ENCODE results near the gene LFNG.
"Not testable (repeated sequence)": the region's sequence is repeated elsewhere in the genome, so short reads cannot be mapped to it uniquely, and the experiment has no call there.

LFNG gene

DNA sequence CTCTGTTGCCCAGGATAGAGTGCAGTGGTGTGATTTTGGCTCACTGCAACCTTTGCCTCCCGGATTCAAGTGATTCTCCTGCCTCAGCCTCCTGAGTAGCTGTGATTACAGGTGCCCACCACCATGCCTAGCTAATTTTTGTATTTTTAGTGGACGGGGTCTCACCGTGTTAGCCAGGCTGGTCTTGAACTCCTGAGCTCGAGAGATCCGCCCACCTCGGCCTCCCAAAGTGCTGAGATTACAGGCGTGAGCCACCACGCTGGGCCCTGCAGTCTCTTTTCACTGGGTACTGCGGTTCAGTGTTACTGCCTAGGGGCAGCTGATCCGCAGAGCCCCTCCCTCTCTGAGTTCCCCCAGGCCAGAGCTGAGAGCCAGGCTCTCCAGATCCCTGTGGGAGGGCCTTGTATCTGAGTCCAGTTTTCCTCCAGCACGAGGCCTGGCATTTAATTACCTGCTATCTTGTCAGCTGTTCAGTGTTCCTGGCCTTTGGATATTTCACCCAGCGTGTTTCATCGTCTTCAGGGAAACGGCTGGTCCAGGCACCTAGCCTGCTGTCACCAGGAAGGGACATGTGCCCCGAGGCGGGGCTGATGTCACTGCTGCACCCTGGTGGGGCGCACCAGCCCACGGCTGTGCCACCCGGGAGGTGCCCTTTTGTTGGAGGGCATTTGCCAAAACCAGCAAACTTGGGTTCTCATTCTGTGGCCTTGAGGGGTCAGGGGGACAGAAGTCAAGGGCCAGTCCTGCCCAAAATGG, 16.5 kb downstream of the LFNG start:
- peak in 1 of 42 donors; percentile 3 for DNase-seq

GRCh38 chr7:2537981-2538851, 18.6 kb downstream of the LFNG start:
- DNase-seq, result peak in 1 of 42 donors; percentile 26
- intact Hi-C loops (cut with DNase I), result no loop called here

More for the DNA sequence above, 16.5 kb downstream of the LFNG start:
- intact Hi-C loops (cut with DNase I), result not testable (repeated sequence)

DNA sequence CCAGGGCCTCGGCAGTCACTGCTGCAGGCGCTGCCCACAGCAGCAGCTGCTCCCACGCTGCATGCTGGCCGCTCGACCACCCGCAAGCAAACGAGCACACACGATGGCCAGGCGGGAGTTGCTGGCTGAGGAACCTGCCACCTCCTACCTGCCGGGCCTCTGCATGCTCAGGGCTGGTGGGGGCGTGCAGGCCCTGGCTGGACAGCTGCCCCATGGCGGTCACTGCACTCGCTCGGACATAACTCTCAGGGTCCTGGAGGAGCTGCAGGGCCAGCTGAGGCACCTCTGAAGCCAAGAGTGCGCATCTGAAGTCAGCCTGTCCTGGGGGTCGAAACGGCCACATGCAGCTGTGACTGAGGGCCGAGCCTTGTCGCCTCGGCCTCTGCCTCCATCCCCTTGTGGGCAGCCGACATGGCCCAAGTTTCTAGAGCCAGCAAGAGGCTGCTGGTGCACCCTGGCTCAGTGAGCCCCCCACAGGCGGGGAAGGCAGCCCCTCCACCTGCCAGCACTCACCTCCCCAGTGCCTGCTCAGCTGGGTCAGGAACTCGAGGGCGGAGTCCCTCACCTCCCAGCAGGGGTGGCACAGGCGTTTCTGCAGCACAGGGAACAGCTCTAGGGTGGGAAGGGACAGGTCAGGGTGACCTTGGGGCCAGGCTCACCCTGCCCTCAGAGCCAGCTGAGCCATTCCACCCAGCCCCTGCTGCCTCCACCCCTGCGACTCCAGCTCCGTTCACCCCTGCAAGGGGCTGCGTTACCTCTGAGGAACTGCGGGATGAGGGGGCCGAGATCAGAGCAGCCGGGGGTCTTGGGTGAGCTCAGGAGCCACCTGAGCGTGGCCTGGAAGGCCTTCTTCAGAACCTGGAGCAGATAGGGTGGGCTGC, 19.7 kb downstream of the LFNG start:
- intact Hi-C loops (cut with DNase I), result no loop called here
- DNase-seq, result peak in 1 of 42 donors; percentile 17

DNA sequence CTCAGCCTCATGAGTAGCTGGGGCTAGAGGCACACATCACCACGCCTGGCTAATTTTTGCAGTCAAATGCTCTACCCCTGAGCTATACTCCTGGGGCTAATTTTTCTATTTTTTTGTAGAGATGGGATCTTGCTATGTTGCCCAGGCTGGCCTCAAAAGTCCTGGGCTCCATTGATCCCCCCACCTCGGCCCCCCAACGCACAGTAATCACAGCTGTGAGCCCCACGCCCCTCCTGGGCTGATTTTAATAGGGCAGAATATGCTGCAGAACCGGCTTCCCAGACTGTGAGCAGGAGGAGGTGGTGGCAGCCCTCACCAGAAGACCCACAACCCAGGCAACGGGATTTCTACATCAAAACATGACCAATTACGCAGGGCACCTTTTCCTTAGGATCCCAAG, 20.6 kb downstream of the LFNG start:
- intact Hi-C loops (cut with DNase I), result no loop called here
- no peak for DNase-seq

- DNase-seq, result peak in 1 of 42 donors; percentile 5
- intact Hi-C loops (cut with DNase I), result no loop called here
Observed at GRCh38 chr7:2540641-2541051, 21.1 kb downstream of the LFNG start.

- no peak for DNase-seq
- intact Hi-C loops (cut with DNase I), result no loop called here
Observed at GRCh38 chr7:2541291-2542010, 21.9 kb downstream of the LFNG start.

DNA sequence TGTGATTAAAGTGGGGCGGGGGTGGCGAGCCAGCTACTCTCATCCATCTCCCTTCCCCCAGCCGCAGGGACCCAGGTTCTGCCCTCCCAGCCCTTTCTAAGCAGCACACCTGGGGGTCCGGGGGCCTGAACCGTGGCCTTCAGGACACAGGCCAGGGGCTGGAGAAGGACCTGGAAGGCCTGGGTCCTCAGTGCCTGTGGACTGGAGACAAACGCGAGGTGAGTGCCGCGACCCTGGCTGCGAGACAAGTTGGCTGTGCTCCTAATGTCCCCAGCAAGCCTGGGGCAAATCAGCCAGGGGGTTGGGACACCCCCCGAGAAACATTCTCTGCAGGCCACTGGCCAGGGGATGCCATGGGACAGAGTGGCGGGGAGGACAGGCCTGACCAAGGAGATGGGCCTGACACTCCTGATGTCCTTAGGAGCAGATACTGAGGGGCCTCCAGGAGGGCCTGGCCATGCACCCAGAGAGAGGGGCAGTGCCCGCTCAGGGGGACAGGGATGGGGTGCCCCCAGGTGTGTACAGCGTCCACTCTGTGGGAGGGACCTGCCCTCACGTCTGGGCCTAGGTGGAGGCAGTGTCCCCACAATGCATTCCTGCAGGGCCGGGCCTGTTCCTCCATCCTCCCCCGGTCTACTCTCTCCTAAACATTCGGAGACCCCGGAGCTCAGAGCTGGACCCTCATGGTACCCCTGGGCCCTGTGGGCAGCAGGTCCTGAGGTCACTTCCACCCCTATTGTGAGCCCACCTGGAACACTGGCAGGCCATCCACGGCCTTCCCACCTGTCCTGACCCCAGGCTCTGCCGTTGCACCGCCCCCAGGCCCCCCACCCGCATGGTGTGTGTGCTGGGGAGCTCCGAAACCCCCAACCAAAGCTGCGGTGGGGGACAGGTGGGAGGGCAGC, 22.7 kb downstream of the LFNG start:
- intact Hi-C loops (cut with DNase I), result no loop called here
- no peak for DNase-seq

- intact Hi-C loops (cut with DNase I), result no loop called here
- no peak for DNase-seq
Observed at GRCh38 chr7:2542916-2543871, 23.6 kb downstream of the LFNG start.

DNA sequence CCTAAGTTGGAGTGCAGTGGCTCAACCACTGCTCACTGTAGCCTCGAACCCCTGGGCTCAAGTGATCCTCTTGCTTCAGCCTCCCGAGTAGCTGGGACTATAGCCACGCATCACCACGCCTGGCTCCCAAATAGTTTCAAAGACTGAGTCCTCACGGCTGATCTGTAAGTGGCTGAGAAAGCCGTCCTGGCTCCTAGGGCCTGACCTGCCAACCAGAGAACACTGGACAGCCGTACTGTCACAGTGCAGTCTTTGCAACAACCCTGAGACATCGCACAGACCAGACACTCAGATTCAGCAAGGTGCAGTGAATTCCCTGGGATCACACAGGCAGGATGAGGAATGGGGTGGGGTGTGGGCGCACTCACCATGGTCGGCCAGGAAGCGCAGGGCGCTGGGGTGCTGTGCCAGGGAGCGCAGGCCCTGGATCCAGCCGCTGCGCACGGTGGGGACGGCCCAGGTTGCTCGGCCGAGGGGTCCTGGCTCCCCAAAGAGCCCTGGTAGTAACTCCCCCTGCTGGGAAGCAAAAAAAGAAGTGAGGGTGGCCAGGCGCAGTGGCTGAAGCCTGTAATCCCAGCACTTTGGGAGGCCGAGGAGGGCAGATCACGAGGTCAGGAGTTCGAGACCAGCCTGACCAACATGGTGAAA, 25.1 kb downstream of the LFNG start:
- intact Hi-C loops (cut with DNase I), result no loop called here
- DNase-seq, result no peak

GRCh38 chr7:2545746-2546425, 26.3 kb downstream of the LFNG start:
- intact Hi-C loops (cut with DNase I), result no loop called here
- DNase-seq, result no peak

DNA sequence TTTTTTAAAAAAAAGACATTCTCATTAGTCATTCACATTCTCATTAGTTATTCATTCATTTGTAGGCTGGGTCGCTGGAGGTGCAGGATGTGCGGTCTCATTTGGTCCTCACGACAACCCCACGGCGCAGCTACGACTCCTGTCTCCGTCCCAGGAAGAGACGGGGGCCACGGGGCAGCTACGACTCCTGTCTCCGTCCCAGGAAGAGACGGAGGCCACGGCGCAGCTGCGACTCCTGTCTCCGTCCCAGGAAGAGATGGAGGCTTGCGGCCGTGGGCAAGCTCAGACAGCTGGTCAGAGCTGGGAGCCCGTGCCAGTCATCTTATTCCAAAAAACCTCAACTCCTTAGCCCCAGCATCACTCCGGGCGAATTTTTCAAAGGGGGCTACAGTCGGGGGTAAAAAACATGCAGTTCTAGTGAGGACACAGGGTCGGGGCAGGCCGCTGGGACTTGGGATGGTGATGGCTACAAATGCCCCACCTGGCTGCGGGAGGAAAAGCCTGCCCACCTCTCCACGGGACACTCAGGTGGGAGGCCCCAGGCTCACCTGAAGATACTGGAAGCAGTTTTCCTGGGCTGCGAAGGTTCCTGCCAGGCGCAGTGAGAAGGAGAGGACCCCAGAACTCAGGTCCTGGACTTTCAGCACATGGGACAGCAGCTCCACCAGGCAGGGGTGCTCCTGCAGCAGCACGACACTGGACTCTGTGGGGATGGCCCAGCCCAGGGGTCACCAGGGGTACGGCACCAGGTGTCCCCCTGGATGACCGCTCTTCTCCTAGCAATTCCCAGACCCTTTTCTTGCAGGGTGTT, 27.4 kb downstream of the LFNG start:
- intact Hi-C loops (cut with DNase I), result no loop called here
- no peak for DNase-seq

DNA sequence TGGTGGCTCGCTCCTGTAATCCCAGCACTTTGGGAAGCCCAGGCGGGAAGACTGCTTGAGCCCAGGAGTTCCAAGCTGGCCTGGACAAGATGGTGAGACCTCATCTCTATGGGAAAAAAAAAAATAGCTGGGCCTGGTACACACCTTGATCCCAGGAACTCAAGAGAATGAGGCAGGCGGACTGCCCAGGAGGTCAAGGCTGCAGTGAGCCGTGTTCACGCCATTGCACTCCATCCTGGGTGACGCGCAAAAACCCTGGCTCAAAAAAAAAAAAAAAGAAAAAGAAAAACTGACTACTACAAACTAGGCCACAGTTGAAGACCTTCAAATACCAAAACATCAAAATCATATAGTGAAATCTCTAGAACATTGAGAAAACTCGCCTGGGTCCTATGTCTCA, 31.8 kb downstream of the LFNG start:
- intact Hi-C loops (cut with DNase I), result loop anchor here (10.0 kb wide), 1 partner anchor 83 kb away; the partner anchor contains the start of gene TTYH3
- DNase-seq, result peak in 1 of 42 donors; percentile 25

DNA sequence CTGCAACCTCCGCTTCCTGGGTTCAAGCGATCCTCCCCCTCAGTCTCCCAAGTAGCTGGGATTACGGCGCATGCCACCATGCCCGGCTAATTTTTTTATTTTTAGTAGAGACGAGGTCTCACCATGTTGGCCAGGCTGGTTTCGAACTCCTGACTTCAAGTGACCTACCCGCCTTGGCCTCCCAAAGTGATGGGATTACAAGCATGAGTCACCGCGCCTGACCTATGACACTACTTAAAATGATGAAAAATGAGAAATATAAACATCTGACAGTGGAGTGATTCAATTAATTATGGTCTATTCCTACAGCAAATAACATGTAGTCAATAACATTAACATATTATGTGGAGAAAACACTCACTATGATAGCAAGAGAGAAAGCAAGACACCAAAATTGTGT, 33.5 kb downstream of the LFNG start:
- DNase-seq, result no peak
- intact Hi-C loops (cut with DNase I), result loop anchor here (10.0 kb wide), 1 partner anchor 82 kb away; the partner anchor contains the start of gene TTYH3

DNA sequence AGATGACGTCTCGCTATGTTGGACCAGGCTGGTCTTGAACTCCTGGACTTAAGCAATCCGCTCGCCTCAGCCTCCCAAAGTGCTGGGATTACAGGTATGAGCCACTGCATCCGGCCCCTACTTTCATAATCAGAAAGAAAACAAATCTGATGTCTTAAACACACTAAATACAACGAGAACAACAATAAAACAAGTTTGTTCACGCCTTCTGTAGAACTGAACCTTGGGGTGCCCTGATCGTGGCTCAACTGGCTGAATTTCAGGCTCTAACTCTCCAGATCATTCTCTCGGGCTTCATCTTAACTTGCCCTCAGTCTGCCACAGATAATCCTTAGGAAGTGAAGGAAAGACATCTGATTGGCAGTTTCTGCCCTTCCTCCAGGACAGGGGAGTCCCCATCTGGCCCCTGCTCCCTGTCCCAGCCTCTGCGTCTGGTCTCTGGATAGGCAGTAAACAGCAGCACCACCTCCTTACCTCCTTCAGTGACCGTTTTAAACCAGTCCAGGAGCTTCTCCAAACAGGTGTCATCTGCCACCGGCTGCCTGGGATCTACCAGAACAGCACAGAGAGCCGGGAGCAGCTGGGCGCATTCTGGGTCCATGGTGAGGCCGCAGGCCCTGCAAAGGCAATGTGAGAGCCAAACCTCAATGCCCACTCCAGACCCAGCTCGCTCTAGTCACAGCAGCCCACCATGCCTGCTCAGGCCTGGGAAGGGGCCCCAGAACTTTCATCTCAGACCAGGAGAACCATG, 34.4 kb downstream of the LFNG start:
- intact Hi-C loops (cut with DNase I), result loop anchor here (10.0 kb wide), 1 partner anchor 81 kb away; the partner anchor contains the start of gene TTYH3
- peak in 1 of 42 donors; percentile 27 for DNase-seq
